Mucosa of rectum (tissue), 2 donors: ENCODE data around the gene BRF1.

ENCODE experiments used
- H3K27ac ChIP-seq, 2 donors: one replicate each; pipeline ENCODE4 v1.7.0; 2013; ENCODE audit warnings: inconsistent platforms in 2 of 2, low read depth in 2 of 2, low read length in 2 of 2
- H3K27me3 ChIP-seq, 2 donors: one replicate each; pipeline ENCODE4 v1.7.0; 2013; ENCODE audit warnings: low read length in 2 of 2; ENCODE audit not compliant: control insufficient read depth in 2 of 2, insufficient read depth in 2 of 2
- H3K36me3 ChIP-seq, 2 donors: one replicate each; pipeline ENCODE4 v1.7.0; 2013; ENCODE audit warnings: low read length in 2 of 2; ENCODE audit not compliant: control insufficient read depth in 2 of 2, insufficient read depth in 2 of 2
- H3K4me1 ChIP-seq, 2 donors: one replicate each; pipeline ENCODE4 v1.7.0; 2013; ENCODE audit warnings: low read length in 2 of 2, mild to moderate bottlenecking in 1 of 2; ENCODE audit not compliant: control insufficient read depth in 2 of 2, insufficient read depth in 2 of 2
- H3K4me3 ChIP-seq, 2 donors: one replicate each; pipeline ENCODE4 v1.7.0; 2013; ENCODE audit warnings: low read length in 2 of 2
- H3K9ac ChIP-seq, 2 donors: one replicate each; pipeline ENCODE4 v1.7.0; 2013; ENCODE audit warnings: low read length in 2 of 2, low read depth in 1 of 2, mild to moderate bottlenecking in 1 of 2
- H3K9me3 ChIP-seq, 2 donors: one replicate each; pipeline ENCODE4 v1.7.0; 2013; ENCODE audit warnings: low read length in 2 of 2; ENCODE audit not compliant: control insufficient read depth in 2 of 2
- donor health status: healthy.
- donor health status: Normal muscosa, but diverticular disease.

Gene BRF1

DNA sequence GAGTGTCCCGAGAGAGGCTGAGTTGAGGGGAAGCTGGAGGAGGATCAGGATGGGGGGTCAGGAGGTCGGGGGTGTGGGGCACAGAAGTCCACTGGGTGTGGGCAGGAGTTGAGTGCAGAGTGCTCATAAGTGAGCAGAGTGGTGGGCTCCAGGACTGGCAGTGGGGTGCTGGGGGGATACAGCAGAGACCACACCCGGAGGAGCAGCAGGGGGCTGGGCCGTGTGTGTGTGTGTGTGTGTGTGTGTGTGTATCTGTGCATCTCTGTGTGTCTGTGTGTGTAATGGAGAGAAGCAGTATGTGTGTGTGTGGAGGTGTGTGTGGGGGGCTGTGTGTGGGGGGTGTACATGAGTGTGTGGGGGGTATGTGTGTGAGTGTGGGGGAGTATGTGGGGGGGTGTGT is 114.8 kb downstream of the BRF1 start:
- Histone ChIP-seq H3K27ac (no peak overlapping the region), H3K36me3 (no peaks in the 10 kb centered on the region), H3K4me3 (no peak overlapping the region), H3K9me3 (no peaks in the 10 kb centered on the region), H3K9ac (no peak overlapping the region), H3K27me3 (peaks cover 0 to 2% of the 10 kb centered on the region in 2 donors), H3K4me1 (peaks cover 0 to 5% of the 10 kb centered on the region in 2 donors)

DNA sequence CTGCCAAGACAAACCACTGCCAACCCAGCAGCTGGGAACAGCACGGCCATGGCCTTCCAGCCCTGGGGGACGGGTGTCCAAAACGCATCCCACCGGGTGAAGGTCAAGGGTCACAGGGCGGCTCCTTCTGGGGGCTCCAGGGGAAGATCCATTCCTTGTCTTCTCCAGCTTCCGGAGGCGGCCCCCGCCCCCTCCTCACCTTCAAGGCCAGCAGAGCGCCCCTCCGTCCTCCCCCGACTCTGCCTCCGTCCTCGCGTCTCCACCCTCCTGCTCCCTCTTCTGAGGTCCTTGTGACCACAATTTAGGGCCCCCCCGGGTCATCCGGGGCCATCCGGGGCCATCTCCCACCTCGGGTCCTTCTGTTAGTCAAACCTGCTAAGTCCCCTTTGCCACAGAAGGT is 115.8 kb downstream of the BRF1 start:
- Histone ChIP-seq H3K4me3 (no peak overlapping the region), H3K9ac (no peak overlapping the region), H3K27me3 (peaks cover 0 to 2% of the 10 kb centered on the region in 2 donors), H3K9me3 (no peaks in the 10 kb centered on the region), H3K36me3 (no peaks in the 10 kb centered on the region), H3K27ac (no peak overlapping the region), H3K4me1 (peaks cover 6 to 9% of the 10 kb centered on the region in 2 donors)

DNA sequence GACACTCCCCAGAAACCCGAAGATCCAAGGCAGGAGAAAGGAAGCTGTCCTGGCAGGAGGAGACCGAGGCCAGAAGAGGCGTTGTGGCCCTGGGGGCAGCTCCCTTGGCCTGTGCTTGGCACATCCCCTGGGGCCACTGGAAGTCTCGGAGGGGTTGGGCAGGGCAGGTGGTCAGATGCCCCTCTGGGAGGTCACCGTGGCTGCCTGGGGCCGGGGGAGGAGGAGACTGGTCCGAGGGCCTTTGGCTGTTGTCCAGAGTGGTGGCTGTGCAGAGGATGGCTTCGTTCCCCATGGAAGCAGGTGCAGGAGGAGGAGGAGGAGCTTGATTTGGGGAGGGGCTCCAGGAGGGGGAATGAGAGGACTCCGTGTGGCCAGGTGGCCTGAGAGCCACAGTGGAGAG is 116.3 kb downstream of the BRF1 start:
- Histone ChIP-seq H3K9ac (no peak overlapping the region), H3K27me3 (peaks cover 0 to 2% of the 10 kb centered on the region in 2 donors), H3K4me3 (no peak overlapping the region), H3K36me3 (no peaks in the 10 kb centered on the region), H3K4me1 (peaks cover 8 to 9% of the 10 kb centered on the region in 2 donors), H3K27ac (no peak overlapping the region), H3K9me3 (no peaks in the 10 kb centered on the region)

DNA sequence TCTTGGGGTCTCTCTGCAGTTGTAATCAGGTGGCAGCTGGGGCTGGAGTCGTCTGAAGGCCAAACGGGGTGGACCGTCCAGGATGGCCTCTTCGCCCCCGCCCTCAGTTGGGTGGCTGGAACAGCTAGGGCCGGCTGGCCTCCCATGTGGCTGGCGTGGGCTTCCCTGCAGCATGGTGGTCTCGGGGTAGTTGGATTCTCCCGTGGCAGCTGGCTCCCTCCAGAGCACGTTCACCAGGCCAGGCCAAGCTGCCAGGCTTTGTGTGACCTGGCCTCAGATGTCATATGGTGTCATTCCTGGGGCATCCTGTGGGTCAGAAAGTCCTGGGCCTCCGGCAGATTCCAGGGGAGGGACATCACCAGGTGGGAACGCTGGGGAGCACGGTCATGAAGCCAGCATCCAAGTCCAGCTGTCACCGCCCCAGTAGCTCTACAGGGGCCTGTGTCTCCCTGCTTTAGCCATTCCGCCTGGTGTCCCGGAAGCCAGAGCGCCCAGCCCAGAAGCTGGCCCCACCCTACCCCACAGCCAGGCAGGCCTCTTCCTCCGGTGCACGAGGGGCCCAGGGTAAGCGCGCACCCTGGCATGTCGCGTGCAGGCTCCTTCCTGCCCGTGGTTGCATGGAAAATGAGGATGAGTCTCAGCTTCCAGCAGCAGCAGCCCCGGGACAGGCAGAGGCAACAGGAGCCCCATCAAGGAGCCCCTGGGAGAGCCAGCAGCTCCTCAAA is 118.3 kb downstream of the BRF1 start:
- Histone ChIP-seq H3K27ac (no peak overlapping the region), H3K9me3 (no peaks in the 10 kb centered on the region)

DNA sequence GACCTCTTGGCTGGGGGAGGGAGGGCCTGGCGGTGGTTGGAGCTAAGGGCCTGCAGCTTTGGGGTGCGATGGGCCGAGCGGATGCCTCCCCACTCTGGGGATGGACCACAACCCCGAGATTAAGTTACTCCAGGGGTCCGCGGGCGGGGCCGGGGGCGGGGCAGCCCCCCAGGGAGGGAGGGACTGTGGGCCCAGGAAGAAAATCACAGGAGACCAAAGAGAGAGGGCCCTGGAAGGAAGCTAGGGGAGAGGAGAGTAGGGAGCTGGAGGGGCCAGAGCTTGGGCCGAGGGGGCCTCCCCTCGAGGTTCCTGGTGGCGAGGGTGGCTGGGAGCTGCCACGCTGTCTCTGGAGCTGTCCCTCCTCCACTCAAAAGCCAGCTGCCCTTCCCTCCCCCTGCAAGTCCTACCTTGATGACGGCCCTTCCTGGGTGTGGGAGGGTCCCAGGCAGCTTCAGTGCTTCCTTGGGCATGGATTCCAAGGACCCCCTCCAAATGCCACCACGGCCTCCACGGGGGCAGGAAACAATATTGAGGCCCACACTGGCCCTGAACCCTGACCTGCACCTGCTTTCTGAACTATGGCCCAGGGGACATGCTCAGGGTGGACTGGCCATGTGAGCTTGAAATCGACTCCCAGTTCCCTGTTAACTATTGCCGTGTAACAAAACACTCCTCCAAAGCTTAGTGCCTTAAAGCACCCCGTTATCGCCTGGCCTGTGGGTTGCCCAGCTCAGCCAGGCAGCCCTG is 119.1 kb downstream of the BRF1 start:
- H3K4me3 ChIP-seq: peak overlapping the region in 1 of 2 donors; percentile 26
- no peaks in the 10 kb centered on the region for H3K36me3 ChIP-seq
- no peaks in the 10 kb centered on the region for H3K9me3 ChIP-seq
- H3K27ac ChIP-seq: no peak overlapping the region
- H3K4me1 ChIP-seq: peaks cover 8 to 9% of the 10 kb centered on the region in 2 donors
- no peak overlapping the region for H3K9ac ChIP-seq
- no peaks in the 10 kb centered on the region for H3K27me3 ChIP-seq

More for the DNA sequence above, 118.3 kb downstream of the BRF1 start:
- Histone ChIP-seq H3K27me3 (no peaks in the 10 kb centered on the region), H3K4me1 (peaks cover 8 to 9% of the 10 kb centered on the region in 2 donors), H3K4me3 (no peak overlapping the region), H3K36me3 (no peaks in the 10 kb centered on the region), H3K9ac (no peak overlapping the region)

DNA sequence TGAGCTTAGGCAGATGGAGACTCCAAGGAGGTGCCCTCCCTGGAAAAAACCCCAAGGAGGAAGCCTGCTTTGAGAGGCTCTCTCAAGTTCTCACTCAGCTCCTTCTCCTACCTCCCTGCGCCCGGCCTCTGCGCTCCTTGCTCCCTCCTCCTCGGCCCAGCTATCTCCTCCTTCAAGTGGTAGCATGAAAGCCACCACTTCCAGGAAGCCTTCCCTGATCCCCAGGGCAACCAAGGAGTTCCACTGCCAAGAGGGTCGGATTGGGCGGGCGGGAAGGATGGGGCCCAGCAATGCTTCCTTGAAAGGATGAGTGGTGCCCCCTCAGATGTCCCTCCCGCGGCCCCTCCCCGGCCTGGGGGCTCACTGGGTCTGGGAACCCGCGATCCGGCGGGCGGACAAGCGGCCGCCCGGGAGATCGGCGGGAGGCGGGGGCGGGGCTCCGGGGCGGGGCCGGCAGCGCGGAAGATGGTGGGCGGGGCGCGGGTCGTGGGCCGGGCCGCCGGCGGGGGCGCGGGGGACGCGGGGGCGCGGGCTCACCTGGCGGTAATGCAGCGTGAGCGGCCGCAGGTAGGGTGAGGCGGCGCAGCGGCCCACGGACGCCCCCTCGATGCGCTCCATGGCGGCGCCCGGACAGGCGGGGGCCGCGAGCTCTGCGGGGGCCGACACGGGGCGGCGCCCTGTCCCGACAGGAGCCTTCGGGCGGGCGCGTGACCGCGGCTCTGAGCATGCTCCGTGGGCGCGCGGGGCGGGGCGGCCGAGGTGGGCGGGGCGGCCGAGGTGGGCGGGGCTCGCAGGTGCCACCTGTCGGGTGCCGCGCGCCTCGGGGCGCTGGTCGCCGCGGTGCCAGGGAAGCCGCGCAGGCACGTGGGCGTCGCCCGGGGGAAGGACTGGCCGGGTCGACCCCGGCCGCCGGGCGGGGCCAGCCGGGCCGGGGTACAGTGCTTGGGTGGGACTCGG is 119.9 kb downstream of the BRF1 start, which contains the start of gene NUDT14:
TSS of gene NUDT14 (minus strand) at position 721 of the 957 bp plus-strand sequence. CDS start at position 618, 103 bp downstream.
- peak within 1 kb of the TSS; percentile 32 to 52 for H3K27ac ChIP-seq
- H3K4me3 ChIP-seq: peak within 1 kb of the TSS; percentile 34 to 70
- H3K27me3 ChIP-seq: no peaks in the 10 kb centered on the region
- peak within 1 kb of the TSS in 1 of 2 donors; percentile 47 for H3K9ac ChIP-seq
- H3K4me1 ChIP-seq: peaks cover 8 to 9% of the 10 kb centered on the region in 2 donors
- no peaks in the 10 kb centered on the region for H3K36me3 ChIP-seq
- no peaks in the 10 kb centered on the region for H3K9me3 ChIP-seq

DNA sequence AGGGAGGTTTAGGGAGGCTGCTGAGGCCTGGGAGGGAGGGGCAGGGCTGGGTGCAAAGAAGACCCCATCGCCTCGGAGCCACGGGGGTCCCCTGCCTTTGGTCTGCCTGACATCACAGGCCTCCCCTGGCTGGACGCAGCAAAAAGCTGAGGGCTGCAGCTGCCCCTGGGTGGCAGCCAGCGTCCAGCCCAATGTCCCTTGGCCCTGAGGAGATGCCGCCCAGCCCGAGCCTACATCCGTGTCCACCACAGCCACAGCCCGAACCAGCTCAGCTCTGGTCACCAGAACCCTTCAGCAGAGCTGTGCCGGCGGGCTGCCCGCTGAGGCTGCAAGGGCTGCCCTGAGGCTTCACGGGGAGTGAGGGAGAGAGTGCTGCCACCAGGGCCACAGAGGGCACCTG is 121.6 kb downstream of the BRF1 start:
- peaks cover 8 to 14% of the 10 kb centered on the region in 2 donors for H3K4me1 ChIP-seq
- H3K27ac ChIP-seq: no peak overlapping the region
- H3K27me3 ChIP-seq: no peaks in the 10 kb centered on the region
- no peak overlapping the region for H3K9ac ChIP-seq
- H3K4me3 ChIP-seq: no peak overlapping the region
- H3K9me3 ChIP-seq: no peaks in the 10 kb centered on the region
- H3K36me3 ChIP-seq: no peaks in the 10 kb centered on the region

DNA sequence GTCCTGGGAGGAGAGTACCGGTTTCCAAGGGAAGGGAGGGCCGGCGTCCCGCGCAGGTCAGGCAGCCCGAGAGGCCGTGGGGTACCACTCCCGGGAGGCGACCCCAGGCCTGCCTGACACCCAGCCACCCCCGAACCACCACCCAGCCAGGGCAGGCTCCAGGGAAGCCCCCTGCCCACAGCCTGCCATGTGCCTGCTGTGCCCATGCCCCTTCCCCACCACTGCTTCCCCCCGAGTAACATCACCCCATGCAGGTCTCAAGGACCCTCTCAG is 122.0 kb downstream of the BRF1 start:
- H3K4me3 ChIP-seq: no peak overlapping the region
- no peaks in the 10 kb centered on the region for H3K36me3 ChIP-seq
- no peak overlapping the region for H3K27ac ChIP-seq
- no peaks in the 10 kb centered on the region for H3K27me3 ChIP-seq
- H3K4me1 ChIP-seq: peaks cover 8 to 14% of the 10 kb centered on the region in 2 donors
- H3K9me3 ChIP-seq: no peaks in the 10 kb centered on the region
- no peak overlapping the region for H3K9ac ChIP-seq

DNA sequence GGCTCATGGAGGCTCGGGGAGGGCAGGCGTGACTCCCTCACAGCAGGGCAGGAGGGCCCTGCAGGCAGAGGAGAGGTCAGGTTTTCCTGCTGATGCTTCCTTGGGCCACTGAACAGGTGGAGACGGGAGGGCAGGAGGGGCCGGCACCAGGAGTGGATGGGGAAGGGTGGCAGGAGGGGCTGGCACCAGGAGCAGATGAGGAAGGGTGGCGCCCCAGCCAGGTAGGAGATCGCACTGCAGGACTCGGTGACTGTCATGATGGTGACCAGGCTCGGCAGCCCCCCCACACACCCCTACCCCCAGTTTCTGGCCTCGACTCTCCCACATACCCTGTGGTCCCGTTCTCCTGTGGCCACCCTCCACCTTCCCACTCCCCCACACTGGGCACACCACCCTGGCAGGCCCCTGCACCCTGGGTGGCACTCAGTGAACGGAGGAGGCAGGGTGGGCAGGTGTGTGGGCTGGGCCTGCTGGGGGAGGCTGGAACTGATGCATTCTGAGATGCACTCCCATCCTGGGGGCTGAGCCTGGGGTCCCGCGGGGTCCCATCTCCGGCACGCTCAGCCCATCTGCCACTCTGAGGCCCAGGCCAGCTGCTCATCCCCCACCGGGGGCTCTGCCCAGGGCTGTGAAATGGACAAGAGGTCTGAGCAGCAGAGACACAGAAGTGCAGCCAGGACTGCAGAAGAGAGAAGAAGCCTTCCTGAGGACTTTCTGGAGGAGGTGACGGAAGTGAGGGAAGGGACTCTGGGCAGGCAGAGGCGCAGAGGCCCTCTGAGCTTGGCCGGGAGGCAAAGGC is 122.5 kb downstream of the BRF1 start:
- no peak overlapping the region for H3K4me3 ChIP-seq
- peaks cover 8 to 14% of the 10 kb centered on the region in 2 donors for H3K4me1 ChIP-seq
- no peak overlapping the region for H3K9ac ChIP-seq
- no peak overlapping the region for H3K27ac ChIP-seq
- H3K9me3 ChIP-seq: no peaks in the 10 kb centered on the region
- H3K27me3 ChIP-seq: no peaks in the 10 kb centered on the region
- H3K36me3 ChIP-seq: no peaks in the 10 kb centered on the region
